Astrocyte (in vitro differentiated cells and primary cell): ENCODE data around the gene ZNRF1.

Experiments
- EZH2 ChIP-seq: IDR thresholded peaks from 2 replicates; pipeline ENCODE4 v1.6.1; 2012; ENCODE audit warnings: mild to moderate bottlenecking, low read length, inconsistent platforms; ENCODE audit not compliant: insufficient read depth
- TF ChIP-seq, protein P1 (sequence below): IDR thresholded peaks from 2 replicates; pipeline ENCODE4 v1.5.1; 2011; ENCODE audit warnings: low read depth, mild to moderate bottlenecking, inconsistent platforms, low read length, moderate library complexity; ENCODE audit not compliant: insufficient read depth

GRCh38 chr16:75139498-75139897 is 140.7 kb downstream of the ZNRF1 start:
- TF ChIP-seq, protein P1, sequence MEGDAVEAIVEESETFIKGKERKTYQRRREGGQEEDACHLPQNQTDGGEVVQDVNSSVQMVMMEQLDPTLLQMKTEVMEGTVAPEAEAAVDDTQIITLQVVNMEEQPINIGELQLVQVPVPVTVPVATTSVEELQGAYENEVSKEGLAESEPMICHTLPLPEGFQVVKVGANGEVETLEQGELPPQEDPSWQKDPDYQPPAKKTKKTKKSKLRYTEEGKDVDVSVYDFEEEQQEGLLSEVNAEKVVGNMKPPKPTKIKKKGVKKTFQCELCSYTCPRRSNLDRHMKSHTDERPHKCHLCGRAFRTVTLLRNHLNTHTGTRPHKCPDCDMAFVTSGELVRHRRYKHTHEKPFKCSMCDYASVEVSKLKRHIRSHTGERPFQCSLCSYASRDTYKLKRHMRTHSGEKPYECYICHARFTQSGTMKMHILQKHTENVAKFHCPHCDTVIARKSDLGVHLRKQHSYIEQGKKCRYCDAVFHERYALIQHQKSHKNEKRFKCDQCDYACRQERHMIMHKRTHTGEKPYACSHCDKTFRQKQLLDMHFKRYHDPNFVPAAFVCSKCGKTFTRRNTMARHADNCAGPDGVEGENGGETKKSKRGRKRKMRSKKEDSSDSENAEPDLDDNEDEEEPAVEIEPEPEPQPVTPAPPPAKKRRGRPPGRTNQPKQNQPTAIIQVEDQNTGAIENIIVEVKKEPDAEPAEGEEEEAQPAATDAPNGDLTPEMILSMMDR, result no peak
- no peak for TF ChIP-seq EZH2
